GM19468 (cell line): ENCODE data around the gene DUOXA1.
"Not testable (repeated sequence)": the region's sequence is repeated elsewhere in the genome, so short reads cannot be mapped to it uniquely, and the experiment has no call there.

Source experiments
- ATAC-seq: cut with Tn5 transposase; IDR thresholded peaks from one replicate; pipeline ENCODE4 v1.9.1; 2021; ENCODE audit warnings: mild to moderate bottlenecking, moderate library complexity, moderate number of reproducible peaks; ENCODE audit not compliant: unreplicated experiment; ENCODE audit errors: extremely low read depth

DUOXA1 gene

GRCh38 chr15:45151998-45152828 lies 22.5 kb upstream of the DUOXA1 start:
- ATAC-seq: no peak

GRCh38 chr15:45150997-45151396 lies 21.3 kb upstream of the DUOXA1 start:
- ATAC-seq: no peak

GRCh38 chr15:45150481-45150880 lies 20.8 kb upstream of the DUOXA1 start:
- no peak for ATAC-seq

GRCh38 chr15:45149060-45149459 lies 19.4 kb upstream of the DUOXA1 start:
- ATAC-seq: no peak

GRCh38 chr15:45148076-45149059 lies 18.7 kb upstream of the DUOXA1 start:
- no peak for ATAC-seq

DNA sequence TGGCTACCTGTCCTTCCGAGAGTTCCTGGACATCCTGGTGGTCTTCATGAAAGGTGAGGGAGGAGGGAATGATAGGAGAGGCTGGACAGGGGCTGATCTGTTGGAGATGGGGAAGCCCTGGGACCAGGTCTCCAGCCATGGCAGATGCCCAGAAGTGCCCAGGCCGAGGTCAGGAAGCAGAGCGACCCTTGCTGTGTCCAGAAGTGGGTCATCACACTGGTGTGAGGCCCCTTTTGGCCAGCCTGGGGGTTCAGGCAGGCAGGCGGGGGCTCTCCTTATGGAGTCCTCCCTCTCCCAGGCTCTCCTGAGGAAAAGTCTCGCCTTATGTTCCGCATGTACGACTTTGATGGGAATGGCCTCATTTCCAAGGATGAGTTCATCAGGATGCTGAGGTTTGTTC lies 17.9 kb upstream of the DUOXA1 start:
- no peak for ATAC-seq

DNA sequence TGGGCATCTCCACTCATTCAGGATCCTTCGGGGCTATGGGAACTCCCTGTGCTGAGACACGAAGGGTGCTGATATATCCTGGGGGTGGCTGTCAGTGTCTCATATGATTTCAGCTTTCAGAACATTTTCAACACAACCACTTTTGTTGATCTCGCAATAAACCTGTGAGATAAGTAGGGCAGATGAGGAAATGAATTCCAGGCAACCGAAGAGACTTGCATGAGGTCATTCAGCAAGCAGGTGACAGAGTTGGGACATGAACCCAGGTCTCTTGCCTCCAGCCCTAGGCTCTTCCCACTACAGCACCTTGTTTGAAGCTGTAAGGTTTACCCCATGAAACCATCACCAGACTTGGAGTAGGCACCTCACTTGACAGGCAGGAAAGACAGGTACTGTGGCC lies 16.7 kb upstream of the DUOXA1 start:
- no peak for ATAC-seq

DNA sequence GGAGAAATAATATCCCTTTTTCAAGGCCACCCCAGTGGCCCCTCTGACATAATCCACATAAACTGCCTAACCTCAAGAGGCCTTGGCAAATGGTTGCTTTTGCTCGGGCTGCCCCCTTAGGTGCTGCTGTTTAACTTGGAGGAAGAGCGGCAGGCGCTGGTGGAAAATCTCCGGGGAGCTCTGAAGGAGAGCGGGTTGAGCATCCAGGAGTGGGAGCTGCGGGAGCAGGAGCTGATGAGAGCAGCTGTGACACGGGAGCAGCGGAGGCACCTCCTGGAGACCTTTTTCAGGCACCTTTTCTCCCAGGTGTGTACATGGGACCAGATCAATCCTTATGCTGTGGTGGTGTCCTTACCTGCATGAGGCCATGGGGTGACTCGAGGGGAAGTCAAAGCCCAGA lies 15.1 kb upstream of the DUOXA1 start:
- ATAC-seq: no peak

GRCh38 chr15:45143946-45144345 lies 14.3 kb upstream of the DUOXA1 start:
- ATAC-seq: no peak

DNA sequence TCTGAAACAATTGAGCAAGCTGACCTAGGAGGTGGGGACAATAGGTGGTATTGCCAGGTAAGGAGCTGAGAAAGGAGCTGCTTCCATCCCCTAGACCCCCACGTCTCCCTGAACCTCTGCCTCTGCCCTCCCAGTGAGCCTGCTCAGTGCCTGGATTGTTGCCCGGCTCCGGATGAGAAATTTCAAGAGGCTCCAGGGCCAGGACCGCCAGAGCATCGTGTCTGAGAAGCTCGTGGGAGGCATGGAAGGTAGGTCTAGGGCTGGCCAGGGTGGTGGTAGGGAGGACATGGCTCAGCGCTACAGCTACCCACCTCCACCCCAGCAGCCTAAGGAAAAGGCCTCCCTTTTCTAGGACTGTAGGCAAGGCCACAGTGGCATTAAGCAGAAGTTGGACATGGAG lies 13.4 kb upstream of the DUOXA1 start:
- no peak for ATAC-seq

GRCh38 chr15:45141386-45141785 lies 11.7 kb upstream of the DUOXA1 start:
- ATAC-seq: no peak

DNA sequence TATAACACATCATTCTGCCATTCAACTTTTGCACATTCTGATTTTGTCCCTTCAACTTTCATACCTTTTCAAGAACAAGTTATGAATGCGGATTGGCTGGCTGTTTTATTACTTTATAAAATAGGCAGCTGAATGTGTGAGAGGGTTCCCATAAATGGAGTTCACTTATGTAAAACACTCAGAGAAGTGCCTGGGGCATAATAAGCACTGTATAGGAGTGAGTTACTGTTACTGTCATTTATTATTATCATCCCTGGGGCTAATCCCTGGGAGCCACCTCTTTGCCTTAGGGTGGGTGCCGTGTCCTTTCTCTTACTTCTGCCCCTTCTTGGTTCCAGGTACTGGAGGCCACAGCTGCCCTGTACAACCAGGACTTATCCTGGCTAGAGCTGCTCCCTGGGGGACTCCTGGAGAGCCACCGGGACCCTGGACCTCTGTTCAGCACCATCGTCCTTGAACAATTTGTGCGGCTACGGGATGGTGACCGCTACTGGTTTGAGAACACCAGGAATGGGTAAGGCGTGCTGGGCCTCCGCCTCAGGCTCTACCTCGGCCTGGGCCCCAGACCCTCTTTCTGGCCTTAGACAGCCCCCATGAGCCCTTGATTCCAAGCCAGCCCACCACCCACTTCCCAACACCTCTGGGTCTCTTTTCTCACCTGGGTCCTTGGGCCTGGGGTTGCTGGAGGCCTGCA lies 11.0 kb upstream of the DUOXA1 start:
- no peak for ATAC-seq

DNA sequence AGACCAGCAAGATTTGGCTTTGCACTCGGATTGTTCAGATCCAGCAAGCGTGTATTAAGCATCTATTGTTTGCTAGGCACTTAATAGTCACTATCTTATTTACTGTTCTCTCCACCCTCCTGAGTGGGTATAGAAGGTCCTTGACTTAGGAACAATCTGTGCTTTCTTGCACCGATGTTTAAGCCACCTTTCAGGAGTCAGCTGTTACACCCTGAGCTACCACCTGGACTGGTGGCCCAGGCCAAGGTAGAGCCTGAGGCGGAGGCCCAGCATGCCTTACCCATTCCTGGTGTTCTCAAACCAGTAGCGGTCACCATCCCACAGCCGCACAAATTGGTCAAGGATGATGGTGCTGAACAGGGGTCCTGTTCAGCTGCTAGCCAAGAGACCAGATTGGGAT lies 10.1 kb upstream of the DUOXA1 start:
- no peak for ATAC-seq

- no peak for ATAC-seq
Measured at GRCh38 chr15:45138814-45139765, 9.4 kb upstream of the DUOXA1 start.

DNA sequence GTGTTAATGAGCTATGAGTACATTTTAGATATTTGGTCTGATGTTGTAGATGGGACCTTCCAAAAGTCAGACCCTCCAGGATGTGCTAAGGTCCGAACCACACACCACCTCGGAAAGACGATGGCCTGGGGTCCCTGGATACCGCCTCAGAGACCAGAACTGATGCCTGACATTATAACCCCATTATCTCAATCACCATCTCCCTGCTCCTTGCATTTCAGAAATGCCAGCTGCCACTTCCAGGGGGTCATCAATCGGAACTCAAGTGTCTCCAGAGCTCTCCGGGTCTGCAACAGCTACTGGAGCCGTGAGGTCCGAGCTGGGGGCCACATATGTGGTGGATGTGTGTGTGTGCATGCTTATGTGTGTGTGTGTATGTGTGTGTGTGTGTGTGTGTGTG lies 8.0 kb upstream of the DUOXA1 start:
- no peak for ATAC-seq

DNA sequence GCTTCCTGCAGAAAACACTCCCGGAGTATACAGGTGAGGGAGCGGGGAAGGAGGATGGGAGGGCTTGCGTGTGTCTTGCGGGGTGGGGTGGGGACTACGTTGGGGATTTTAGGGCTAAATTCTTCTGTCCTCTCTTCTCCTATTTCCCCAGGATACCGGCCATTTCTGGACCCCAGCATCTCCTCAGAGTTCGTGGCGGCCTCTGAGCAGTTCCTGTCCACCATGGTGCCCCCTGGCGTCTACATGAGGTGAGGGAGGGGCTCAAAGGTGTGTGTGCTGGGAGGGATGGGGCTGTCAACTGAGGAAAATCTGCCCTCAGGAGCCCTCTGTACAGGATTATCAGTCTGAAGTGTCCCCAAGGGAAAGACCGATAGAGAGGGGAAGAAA lies 6.7 kb upstream of the DUOXA1 start:
- ATAC-seq: no peak

- not testable (repeated sequence) for ATAC-seq
Measured at GRCh38 chr15:45135705-45136377, 6.2 kb upstream of the DUOXA1 start.

GRCh38 chr15:45134682-45135604 lies 5.3 kb upstream of the DUOXA1 start:
- ATAC-seq: no peak
